HCT116 (cell line): ENCODE data around the gene SLMAP. TPM values are rescaled to one million over a fixed set of nuclear protein-coding genes. Genes with fewer than 3 reads are reported as not detected.

ENCODE experiments used
- ATAC-seq: fragments of 200-7000 bp; cut with Tn5 transposase; 2 replicates; pipeline ENCODE4 v1.9.1; 2020; ENCODE audit warnings: mild to moderate bottlenecking, moderate library complexity
- BruUV-seq: library from RNA; stranded (reverse); fragments of 400-500 nt; replicated peaks from 2 replicates; lab custom pipeline; 2021; lab: Mats Ljungman, UMichigan
- CTCF ChIA-PET: fragments of 300-600 bp; sonication (Branson Sonifier 250); formaldehyde crosslinking; loops from one replicate; lab custom pipeline; 2021; ENCODE audit warnings: antibody characterized with exemption; lab: Charles Lee
- POLR2A ChIA-PET: fragments of 300-600, 350-600 bp; sonication (Branson Sonifier 250); formaldehyde crosslinking; loops from one replicate; lab custom pipeline; 2021; ENCODE audit warnings: antibody characterized with exemption; lab: Charles Lee
- RAD21 ChIA-PET, 2 experiments: fragments of 300-600 bp; sonication (Branson Sonifier 250); formaldehyde crosslinking; loops; one replicate each; lab custom pipeline; 2023; ENCODE audit warnings: low total read pairs in 2 of 2; ENCODE audit not compliant: uncharacterized antibody in 2 of 2, unreplicated experiment in 2 of 2, low non-redundant PET in 1 of 2; lab: Charles Lee
- DNase-seq: peaks from one replicate; pipeline ENCODE4 v3.0.0-alpha.2; 2010; ENCODE audit warnings: low read depth, low spot score
- H2AFZ ChIP-seq: fragments of 200-600 bp; shearing (Covaris generic), sonication (generic); 2 replicates; pipeline ENCODE4 v1.6.1; 2017; ENCODE audit warnings: low read depth, mixed run types, mixed read lengths, antibody characterized with exemption, low read length; ENCODE audit not compliant: poor library complexity, severe bottlenecking
- H3K27ac ChIP-seq: 2 replicates; pipeline ENCODE4 v1.5.1; 2012; ENCODE audit warnings: low read depth, low read length
- H3K27me3 ChIP-seq: fragments of 200-600 bp; sonication (generic); 2 replicates; pipeline ENCODE4 v1.6.1; 2016; ENCODE audit warnings: mixed run types, low read length, mixed read lengths; ENCODE audit not compliant: insufficient read depth
- H3K36me3 ChIP-seq, 2 experiments: fragments of 200-500 bp in 1 of 2; fragments of 200-600 bp in 1 of 2; sonication (Bioruptor generic) in 1 of 2; sonication (generic) in 1 of 2; 2 replicates each; pipeline versions ENCODE4 v1.5.1 to v1.6.1; 2014 to 2016; ENCODE audit warnings: low read length in 2 of 2, inconsistent platforms in 1 of 2, mixed read lengths in 1 of 2, mixed run types in 1 of 2; ENCODE audit not compliant: insufficient read depth in 2 of 2, control insufficient read depth in 1 of 2
- H3K4me1 ChIP-seq, 2 experiments: fragments of 200-600 bp in 1 of 2; sonication (generic) in 1 of 2; 2 replicates each; pipeline versions ENCODE4 v1.5.1 to v1.6.1; 2012 to 2017; ENCODE audit warnings: low read length in 2 of 2, inconsistent platforms in 1 of 2, mild to moderate bottlenecking in 1 of 2, mixed read lengths in 1 of 2, mixed run types in 1 of 2, moderate library complexity in 1 of 2; ENCODE audit not compliant: insufficient read depth in 2 of 2, control insufficient read depth in 1 of 2
- H3K4me2 ChIP-seq: fragments of 200-600 bp; sonication (generic); 2 replicates; pipeline ENCODE4 v1.6.1; 2017; ENCODE audit warnings: mixed run types, low read length, mixed read lengths
- H3K4me3 ChIP-seq, 2 experiments: fragments of 200-600 bp in 1 of 2; sonication (generic) in 1 of 2; replicated peaks in 1 of 2; 2 replicates each; pipeline ENCODE4 v1.5.1; 2011 to 2016; ENCODE audit warnings: low read length in 2 of 2, control low read depth in 1 of 2, low read depth in 1 of 2, mild to moderate bottlenecking in 1 of 2, mixed read lengths in 1 of 2, mixed run types in 1 of 2
- H3K79me2 ChIP-seq: fragments of 200-600 bp; sonication (generic); 2 replicates; pipeline ENCODE4 v1.6.1; 2017; ENCODE audit warnings: mild to moderate bottlenecking, mixed run types, low read length, moderate library complexity, mixed read lengths; ENCODE audit not compliant: insufficient read depth
- H3K9ac ChIP-seq: fragments of 200-600 bp; sonication (generic); 2 replicates; pipeline ENCODE4 v1.6.1; 2016; ENCODE audit warnings: low read length, mixed read lengths
- H3K9me2 ChIP-seq: fragments of 200-600 bp; sonication (generic), shearing (Covaris generic); 2 replicates; pipeline ENCODE4 v1.6.1; 2017; ENCODE audit warnings: mixed run types, mild to moderate bottlenecking, moderate library complexity; ENCODE audit not compliant: insufficient read depth
- H3K9me3 ChIP-seq, 2 experiments: fragments of 200-500 bp in 1 of 2; fragments of 200-600 bp in 1 of 2; sonication (Bioruptor generic) in 1 of 2; sonication (generic) in 1 of 2; 2 replicates each; pipeline ENCODE4 v1.6.1; 2014 to 2017; ENCODE audit warnings: low read length in 2 of 2, mixed read lengths in 2 of 2, inconsistent platforms in 1 of 2, low read depth in 1 of 2, mild to moderate bottlenecking in 1 of 2, mixed run types in 1 of 2, moderate library complexity in 1 of 2; ENCODE audit not compliant: control insufficient read depth in 1 of 2, insufficient read depth in 1 of 2
- H4K20me1 ChIP-seq: fragments of 200-600 bp; sonication (generic), shearing (Covaris generic); 2 replicates; pipeline ENCODE4 v1.6.1; 2017; ENCODE audit warnings: mixed run types, mild to moderate bottlenecking, moderate library complexity; ENCODE audit not compliant: insufficient read depth
- CEBPB ChIP-seq: IDR thresholded peaks from 2 replicates; pipeline ENCODE4 v1.6.1; 2012; ENCODE audit warnings: low read depth
- EGR1 ChIP-seq: IDR thresholded peaks from 2 replicates; pipeline ENCODE4 v1.6.1; 2012; ENCODE audit warnings: low read depth
- ELF1 ChIP-seq: IDR thresholded peaks from 2 replicates; pipeline ENCODE4 v1.6.1; 2012; ENCODE audit warnings: low read depth, borderline replicate concordance
- EZH2 ChIP-seq: fragments of 200-600 bp; sonication (generic); IDR thresholded peaks from 2 replicates; pipeline ENCODE4 v1.6.1; 2017; ENCODE audit warnings: antibody characterized with exemption, mixed run types
- EZH2phosphoT487 ChIP-seq: fragments of 200-600 bp; IDR thresholded peaks from 2 replicates; pipeline ENCODE4 v1.6.1; 2018; ENCODE audit warnings: antibody characterized with exemption, borderline replicate concordance
- FOSL1 ChIP-seq: IDR thresholded peaks from 2 replicates; pipeline ENCODE4 v1.6.1; 2012; ENCODE audit warnings: low read depth
- JUND ChIP-seq: IDR thresholded peaks from 2 replicates; pipeline ENCODE4 v1.6.1; 2012
- POLR2AphosphoS5 ChIP-seq: IDR thresholded peaks from 2 replicates; pipeline ENCODE4 v1.6.1; 2011; ENCODE audit warnings: mild to moderate bottlenecking, low read depth, low read length, moderate library complexity
- SIN3A ChIP-seq: IDR thresholded peaks from 2 replicates; pipeline ENCODE4 v1.6.1; 2012; ENCODE audit warnings: low read depth
- SP1 ChIP-seq: IDR thresholded peaks from 2 replicates; pipeline ENCODE4 v1.6.1; 2012; ENCODE audit warnings: low read depth
- SRF ChIP-seq: IDR thresholded peaks from 2 replicates; pipeline ENCODE4 v1.6.1; 2012; ENCODE audit warnings: low read depth
- TCF7L2 ChIP-seq: IDR thresholded peaks from 2 replicates; pipeline ENCODE4 v1.7.0; 2011; ENCODE audit warnings: borderline replicate concordance, inconsistent platforms; ENCODE audit not compliant: insufficient read depth, insufficient read length; ENCODE audit errors: extremely low read depth
- YY1 ChIP-seq: IDR thresholded peaks from 2 replicates; pipeline ENCODE4 v1.6.1; 2011; ENCODE audit warnings: low read length, low read depth, moderate library complexity, mild to moderate bottlenecking; ENCODE audit not compliant: insufficient replicate concordance; ENCODE audit errors: extremely low read depth
- ZFX ChIP-seq: fragments of 450-650 bp; IDR thresholded peaks from 2 replicates; pipeline ENCODE4 v1.6.1; 2017
- ZNF274 ChIP-seq: fragments of 200-500 bp; sonication (Bioruptor generic); IDR thresholded peaks from 2 replicates; pipeline ENCODE4 v1.6.1; 2014; ENCODE audit warnings: mild to moderate bottlenecking, low read depth, low read length, inconsistent platforms
- intact Hi-C: fragments of 100-400 bp; cut with micrococcal nuclease; formaldehyde crosslinking; loops from 2 replicates; pipeline ENCODE4 v1.10.0; 2022
- total RNA-seq: library from RNA; stranded (reverse); gene quantifications from one replicate; pipeline ENCODE4 v1.2.1, GENCODE V29; 2021; ENCODE audit not compliant: unreplicated experiment
- TF ChIP-seq, protein P1 (sequence below): IDR thresholded peaks from 2 replicates; pipeline ENCODE4 v1.6.1; 2011; ENCODE audit warnings: mild to moderate bottlenecking, low read length, moderate library complexity; ENCODE audit not compliant: insufficient replicate concordance; ENCODE audit errors: extremely low read depth
- TF ChIP-seq, protein P2 (sequence below): IDR thresholded peaks from 2 replicates; pipeline ENCODE4 v1.6.1; 2012
- TF ChIP-seq, protein P3 (sequence below): IDR thresholded peaks from 2 replicates; pipeline ENCODE4 v1.6.1; 2012; ENCODE audit warnings: low read depth
- TF ChIP-seq, protein P4 (sequence below): IDR thresholded peaks from 2 replicates; pipeline ENCODE4 v1.6.1; 2012

The SLMAP gene
- total RNA-seq, 1 experiment from 2014 or later: 81.0 TPM

DNA sequence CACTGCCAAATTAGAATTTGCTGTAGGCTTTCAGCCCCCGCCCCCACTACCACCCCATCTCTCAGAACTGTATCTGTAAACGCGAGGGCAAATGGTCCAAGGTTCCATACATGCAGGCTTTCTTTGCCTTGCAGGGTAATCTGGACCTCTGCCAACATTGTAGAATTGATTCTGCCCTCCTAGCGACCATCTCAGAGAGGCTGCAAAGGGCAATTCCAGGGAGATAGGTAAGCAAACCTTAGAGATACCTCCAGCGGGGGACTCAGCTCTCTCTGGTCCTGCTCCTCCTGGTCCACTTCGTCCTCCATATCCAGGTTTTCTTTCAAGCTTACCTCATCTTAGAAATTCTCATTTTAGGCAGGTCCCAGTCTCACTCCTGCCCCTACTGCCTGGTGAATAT, 64.4 kb downstream of the SLMAP start (continued):
- TF ChIP-seq, protein P1, sequence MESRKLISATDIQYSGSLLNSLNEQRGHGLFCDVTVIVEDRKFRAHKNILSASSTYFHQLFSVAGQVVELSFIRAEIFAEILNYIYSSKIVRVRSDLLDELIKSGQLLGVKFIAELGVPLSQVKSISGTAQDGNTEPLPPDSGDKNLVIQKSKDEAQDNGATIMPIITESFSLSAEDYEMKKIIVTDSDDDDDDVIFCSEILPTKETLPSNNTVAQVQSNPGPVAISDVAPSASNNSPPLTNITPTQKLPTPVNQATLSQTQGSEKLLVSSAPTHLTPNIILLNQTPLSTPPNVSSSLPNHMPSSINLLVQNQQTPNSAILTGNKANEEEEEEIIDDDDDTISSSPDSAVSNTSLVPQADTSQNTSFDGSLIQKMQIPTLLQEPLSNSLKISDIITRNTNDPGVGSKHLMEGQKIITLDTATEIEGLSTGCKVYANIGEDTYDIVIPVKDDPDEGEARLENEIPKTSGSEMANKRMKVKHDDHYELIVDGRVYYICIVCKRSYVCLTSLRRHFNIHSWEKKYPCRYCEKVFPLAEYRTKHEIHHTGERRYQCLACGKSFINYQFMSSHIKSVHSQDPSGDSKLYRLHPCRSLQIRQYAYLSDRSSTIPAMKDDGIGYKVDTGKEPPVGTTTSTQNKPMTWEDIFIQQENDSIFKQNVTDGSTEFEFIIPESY: no peak
- TF ChIP-seq ZNF274 (no peak), EGR1 (no peak)
- TF ChIP-seq, all 23 proteins: peak for 0

DNA sequence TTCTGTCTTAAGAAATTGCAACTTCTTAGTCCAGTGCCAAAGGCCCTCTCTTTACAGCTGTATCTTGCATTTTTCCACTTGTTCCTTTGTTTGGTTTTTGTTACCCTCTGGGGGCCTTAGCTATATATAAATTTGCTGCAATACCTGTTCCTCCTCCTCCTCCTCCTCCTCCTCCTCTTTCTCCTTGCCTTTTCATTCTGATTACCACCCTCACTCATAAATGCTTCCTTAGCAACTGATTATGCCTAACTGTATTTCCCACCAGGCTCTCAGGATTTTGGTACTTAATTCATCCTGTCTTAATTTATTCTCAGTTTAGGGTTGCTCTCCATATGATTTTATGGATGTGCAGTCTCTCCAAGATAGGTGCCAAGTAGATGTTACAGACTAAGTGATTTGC, 65.7 kb downstream of the SLMAP start:
- peaks cover 8 to 17% of the 10 kb centered on the region in 2 experiments for H3K4me1 ChIP-seq
- H3K36me3 ChIP-seq: no peaks in the 10 kb centered on the region
- no peak overlapping the region for H3K27ac ChIP-seq
- no peaks in the 10 kb centered on the region for H3K27me3 ChIP-seq
- no peak overlapping the region for H3K4me3 ChIP-seq
- H2AFZ ChIP-seq: no peak overlapping the region
- no TSS peak for BruUV-seq
- no peak for DNase-seq
- H3K9me3 ChIP-seq: no peaks in the 10 kb centered on the region
- ChIA-PET POLR2A (no interaction called here), RAD21 (no interaction called here), CTCF (no interaction called here)
- no peak overlapping the region for H3K9ac ChIP-seq
- no peak overlapping the region for H3K4me2 ChIP-seq
- peaks cover 90% of the 10 kb centered on the region for H3K79me2 ChIP-seq
- ATAC-seq: no peak
- H4K20me1 ChIP-seq: peaks cover 10% of the 10 kb centered on the region; the same call in 1 of the 2 replicates
- intact Hi-C loops: no loop called here
- no peaks in the 10 kb centered on the region for H3K9me2 ChIP-seq
- no peak for TF ChIP-seq SRF
- TF ChIP-seq YY1: no peak
- no peak for TF ChIP-seq SIN3A
- TF ChIP-seq, protein P1: no peak
- no peak for TF ChIP-seq JUND
- no peak for TF ChIP-seq ELF1
- TF ChIP-seq TCF7L2: no peak
- no peak for TF ChIP-seq SP1
- no peak for TF ChIP-seq ZFX
- TF ChIP-seq ZNF274: no peak
- TF ChIP-seq, protein P2, sequence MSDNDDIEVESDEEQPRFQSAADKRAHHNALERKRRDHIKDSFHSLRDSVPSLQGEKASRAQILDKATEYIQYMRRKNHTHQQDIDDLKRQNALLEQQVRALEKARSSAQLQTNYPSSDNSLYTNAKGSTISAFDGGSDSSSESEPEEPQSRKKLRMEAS: no peak
- TF ChIP-seq EZH2: no peak
- no peak for TF ChIP-seq FOSL1
- TF ChIP-seq, protein P3, sequence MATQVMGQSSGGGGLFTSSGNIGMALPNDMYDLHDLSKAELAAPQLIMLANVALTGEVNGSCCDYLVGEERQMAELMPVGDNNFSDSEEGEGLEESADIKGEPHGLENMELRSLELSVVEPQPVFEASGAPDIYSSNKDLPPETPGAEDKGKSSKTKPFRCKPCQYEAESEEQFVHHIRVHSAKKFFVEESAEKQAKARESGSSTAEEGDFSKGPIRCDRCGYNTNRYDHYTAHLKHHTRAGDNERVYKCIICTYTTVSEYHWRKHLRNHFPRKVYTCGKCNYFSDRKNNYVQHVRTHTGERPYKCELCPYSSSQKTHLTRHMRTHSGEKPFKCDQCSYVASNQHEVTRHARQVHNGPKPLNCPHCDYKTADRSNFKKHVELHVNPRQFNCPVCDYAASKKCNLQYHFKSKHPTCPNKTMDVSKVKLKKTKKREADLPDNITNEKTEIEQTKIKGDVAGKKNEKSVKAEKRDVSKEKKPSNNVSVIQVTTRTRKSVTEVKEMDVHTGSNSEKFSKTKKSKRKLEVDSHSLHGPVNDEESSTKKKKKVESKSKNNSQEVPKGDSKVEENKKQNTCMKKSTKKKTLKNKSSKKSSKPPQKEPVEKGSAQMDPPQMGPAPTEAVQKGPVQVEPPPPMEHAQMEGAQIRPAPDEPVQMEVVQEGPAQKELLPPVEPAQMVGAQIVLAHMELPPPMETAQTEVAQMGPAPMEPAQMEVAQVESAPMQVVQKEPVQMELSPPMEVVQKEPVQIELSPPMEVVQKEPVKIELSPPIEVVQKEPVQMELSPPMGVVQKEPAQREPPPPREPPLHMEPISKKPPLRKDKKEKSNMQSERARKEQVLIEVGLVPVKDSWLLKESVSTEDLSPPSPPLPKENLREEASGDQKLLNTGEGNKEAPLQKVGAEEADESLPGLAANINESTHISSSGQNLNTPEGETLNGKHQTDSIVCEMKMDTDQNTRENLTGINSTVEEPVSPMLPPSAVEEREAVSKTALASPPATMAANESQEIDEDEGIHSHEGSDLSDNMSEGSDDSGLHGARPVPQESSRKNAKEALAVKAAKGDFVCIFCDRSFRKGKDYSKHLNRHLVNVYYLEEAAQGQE: no peak
- no peak for TF ChIP-seq EZH2phosphoT487
- TF ChIP-seq, protein P4, sequence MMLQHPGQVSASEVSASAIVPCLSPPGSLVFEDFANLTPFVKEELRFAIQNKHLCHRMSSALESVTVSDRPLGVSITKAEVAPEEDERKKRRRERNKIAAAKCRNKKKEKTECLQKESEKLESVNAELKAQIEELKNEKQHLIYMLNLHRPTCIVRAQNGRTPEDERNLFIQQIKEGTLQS: no peak
- no peak for TF ChIP-seq CEBPB
- TF ChIP-seq POLR2AphosphoS5: no peak
